Gastroesophageal sphincter (tissue), 3 donors: Measurements from ENCODE around the gene TSHZ3.

Source experiments
- CTCF ChIP-seq, 4 experiments: fragments of 200-600 bp in 2 of 4; fragments of 450-650 bp in 2 of 4; sonication (generic) in 1 of 4; IDR thresholded peaks; one replicate each; pipeline ENCODE4 v1.5.1; 2017 to 2019; ENCODE audit warnings: antibody characterized with exemption in 4 of 4, mild to moderate bottlenecking in 2 of 4, moderate library complexity in 2 of 4
- POLR2A ChIP-seq, 2 donors: fragments of 450-650 bp; IDR thresholded peaks; one replicate each; pipeline ENCODE4 v1.6.1; 2017; ENCODE audit warnings: antibody characterized with exemption in 2 of 2, mild to moderate bottlenecking in 2 of 2, moderate library complexity in 1 of 2
- POLR2AphosphoS5 ChIP-seq: sonication (generic); formaldehyde crosslinking; IDR thresholded peaks from one replicate; pipeline ENCODE4 v1.6.1; 2017; ENCODE audit warnings: antibody characterized with exemption

- TF ChIP-seq CTCF (IDR thresholded peaks at IDR 0.05) (no peak), POLR2A (IDR thresholded peaks at IDR 0.05) (no peak), POLR2AphosphoS5 (no peak)
Observed at GRCh38 chr19:31377736-31378135, 28.5 kb upstream of the TSHZ3 start.
